ENCODE data around the gene IFNL2. TPM values are rescaled to one million over a fixed set of nuclear protein-coding genes. Genes with fewer than 3 reads are reported as not detected.
"Not testable (repeated sequence)": the region's sequence is repeated elsewhere in the genome, so short reads cannot be mapped to it uniquely, and the experiment has no call there.

The IFNL2 gene
- total RNA-seq, 1 donor from 2014 or later, result not detected

GRCh38 chr19:39308531-39309304, 40.5 kb downstream of the IFNL2 start:
- DNase-seq (no peak), ATAC-seq (no peak)
- intact Hi-C loops (cut with micrococcal nuclease), result no loop called here

DNA sequence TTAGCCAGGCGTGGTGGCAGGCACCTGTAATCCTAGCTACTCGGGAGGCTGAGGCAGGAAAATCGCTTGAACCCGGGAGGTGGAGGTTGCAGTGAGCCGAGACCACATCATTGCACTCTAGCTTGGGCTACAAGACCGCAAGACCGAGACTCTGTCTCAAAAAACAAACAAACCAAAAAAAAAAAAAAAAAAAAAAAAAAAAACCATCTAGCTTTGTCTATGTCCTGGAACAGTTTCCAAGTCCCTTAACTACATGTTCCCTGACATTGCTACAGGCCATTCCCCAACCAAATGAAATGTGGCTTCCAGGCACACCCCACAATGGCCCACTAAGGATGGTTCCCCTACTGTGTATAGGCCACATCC, 41.1 kb downstream of the IFNL2 start:
- not testable (repeated sequence) for ATAC-seq, DNase-seq

GRCh38 chr19:39310558-39311311, 42.5 kb downstream of the IFNL2 start:
- intact Hi-C loops (cut with micrococcal nuclease), result no loop called here
- ATAC-seq, result no peak

More for the DNA sequence above, 41.1 kb downstream of the IFNL2 start:
- intact Hi-C loops (cut with micrococcal nuclease), result not testable (repeated sequence)

DNA sequence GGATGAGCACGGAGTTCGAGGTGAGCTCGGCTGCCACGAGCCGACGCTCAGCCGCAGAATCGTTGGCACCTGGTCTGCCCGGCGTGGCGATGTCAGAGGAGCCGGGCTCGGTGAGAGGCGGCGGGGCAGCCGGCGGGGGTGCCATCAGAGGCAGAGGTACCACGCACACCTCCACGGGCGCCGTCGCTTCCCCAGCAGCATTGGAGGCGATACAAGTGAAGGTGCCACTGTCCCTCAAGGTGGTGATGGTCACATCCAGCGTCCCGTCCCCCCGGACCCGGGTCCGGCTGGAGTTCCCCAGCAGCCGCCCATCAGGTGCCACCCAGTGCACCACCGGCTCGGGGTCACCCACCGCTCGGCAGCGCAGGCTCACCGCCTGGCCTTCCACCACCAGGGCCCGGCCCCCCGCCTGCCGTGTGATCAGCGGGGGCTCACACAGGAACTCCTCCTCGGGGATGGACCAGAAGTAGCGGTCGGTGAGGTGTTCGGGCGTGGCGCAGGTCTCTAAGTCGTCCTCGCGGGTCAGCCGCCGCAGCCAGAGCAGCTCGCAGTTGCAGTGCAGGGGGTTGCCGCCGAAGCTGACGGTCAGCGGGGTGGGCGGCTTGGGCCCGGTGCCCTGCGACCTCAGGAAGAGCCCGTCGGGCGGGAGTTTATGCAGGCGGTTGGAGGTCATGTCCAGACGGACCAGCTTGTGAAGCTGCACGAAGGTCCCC, 46.0 kb downstream of the IFNL2 start:
- DNase-seq (no peak), ATAC-seq (no peak)
- intact Hi-C loops (cut with micrococcal nuclease), result no loop called here

More at GRCh38 chr19:39310558-39311311, 42.5 kb downstream of the IFNL2 start:
- no peak for DNase-seq

- DNase-seq, result no peak
- intact Hi-C loops (cut with micrococcal nuclease), result no loop called here
- no peak for ATAC-seq
Observed at GRCh38 chr19:39315933-39316332, 47.7 kb downstream of the IFNL2 start.

DNA sequence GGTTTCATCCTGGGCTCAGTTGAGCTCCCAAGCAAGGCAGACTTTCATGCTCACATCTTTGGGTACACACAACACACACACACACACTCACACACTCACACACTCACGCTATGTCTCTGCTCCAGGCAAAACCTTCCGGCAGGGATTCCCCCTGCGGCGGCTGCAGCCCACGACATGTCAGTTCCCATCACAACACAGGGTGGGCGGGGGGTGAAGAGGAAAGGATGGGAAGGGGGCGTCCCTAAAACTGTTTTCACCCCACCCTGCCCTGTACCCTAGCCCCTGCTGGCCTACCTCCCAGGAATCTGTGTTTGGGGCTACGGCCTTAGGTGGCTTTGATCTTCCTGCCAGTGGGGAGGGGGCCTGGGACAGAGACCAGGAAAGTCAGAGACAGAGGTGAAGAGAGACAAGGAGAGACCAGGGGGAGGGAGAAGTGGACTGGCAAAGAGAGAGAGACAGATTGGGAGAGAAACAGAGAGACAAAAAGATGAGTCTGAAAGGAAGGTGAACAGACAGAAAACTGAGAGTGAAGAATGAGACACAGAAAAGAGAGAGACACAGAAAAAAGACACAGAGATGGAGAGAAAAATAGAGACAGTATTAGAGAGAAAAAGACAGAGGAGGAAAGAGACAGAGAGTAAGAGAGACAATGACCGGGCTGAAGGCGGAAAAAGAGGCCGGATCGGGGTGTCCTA, 48.6 kb downstream of the IFNL2 start:
- intact Hi-C loops (cut with micrococcal nuclease), result no loop called here
- DNase-seq, result no peak
- ATAC-seq, result no peak

- no peak for ATAC-seq
- intact Hi-C loops (cut with micrococcal nuclease), result no loop called here
- no peak for DNase-seq
Observed at GRCh38 chr19:39317476-39317875, 49.3 kb downstream of the IFNL2 start.

DNA sequence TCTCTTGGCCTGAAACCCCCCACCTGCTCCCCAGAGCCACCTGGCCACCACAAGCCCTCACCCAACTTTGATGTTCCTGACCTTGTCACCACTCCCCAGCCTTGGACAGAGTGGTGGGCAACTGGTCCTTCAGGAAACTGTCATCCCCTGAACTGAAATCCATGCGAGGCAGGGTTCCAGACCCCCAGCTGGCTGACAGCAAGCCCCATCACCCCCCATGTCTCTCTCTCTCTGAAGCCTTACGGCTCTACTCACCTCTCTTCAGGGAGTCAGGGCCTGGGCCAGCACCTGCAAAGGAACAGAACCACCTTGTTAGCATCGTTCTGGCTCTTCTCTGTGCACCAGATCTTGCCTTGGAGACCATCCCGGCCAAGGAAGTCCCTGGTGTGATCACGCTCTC, 49.9 kb downstream of the IFNL2 start:
- intact Hi-C loops (cut with micrococcal nuclease), result no loop called here
- DNase-seq (no peak), ATAC-seq (no peak)

DNA sequence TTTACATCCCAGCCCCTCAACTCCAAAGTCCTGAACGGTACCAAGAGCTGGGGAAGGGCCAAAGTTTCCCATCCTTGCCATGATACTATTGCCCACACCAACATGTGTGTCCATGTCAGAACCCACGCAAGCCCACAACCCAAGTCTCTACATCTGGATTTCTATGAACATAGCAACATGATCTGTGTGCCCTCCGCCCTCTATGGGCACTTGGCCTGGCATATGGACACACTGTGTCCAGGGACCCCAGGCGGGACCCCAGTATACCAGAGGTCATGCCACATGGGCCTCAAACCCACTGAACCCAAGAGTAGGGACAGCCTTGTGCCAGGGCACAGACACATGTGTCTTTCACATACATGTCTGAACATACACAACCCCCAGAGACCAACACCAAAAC, 50.5 kb downstream of the IFNL2 start:
- ATAC-seq (no peak), DNase-seq (no peak)
- intact Hi-C loops (cut with micrococcal nuclease), result no loop called here

DNA sequence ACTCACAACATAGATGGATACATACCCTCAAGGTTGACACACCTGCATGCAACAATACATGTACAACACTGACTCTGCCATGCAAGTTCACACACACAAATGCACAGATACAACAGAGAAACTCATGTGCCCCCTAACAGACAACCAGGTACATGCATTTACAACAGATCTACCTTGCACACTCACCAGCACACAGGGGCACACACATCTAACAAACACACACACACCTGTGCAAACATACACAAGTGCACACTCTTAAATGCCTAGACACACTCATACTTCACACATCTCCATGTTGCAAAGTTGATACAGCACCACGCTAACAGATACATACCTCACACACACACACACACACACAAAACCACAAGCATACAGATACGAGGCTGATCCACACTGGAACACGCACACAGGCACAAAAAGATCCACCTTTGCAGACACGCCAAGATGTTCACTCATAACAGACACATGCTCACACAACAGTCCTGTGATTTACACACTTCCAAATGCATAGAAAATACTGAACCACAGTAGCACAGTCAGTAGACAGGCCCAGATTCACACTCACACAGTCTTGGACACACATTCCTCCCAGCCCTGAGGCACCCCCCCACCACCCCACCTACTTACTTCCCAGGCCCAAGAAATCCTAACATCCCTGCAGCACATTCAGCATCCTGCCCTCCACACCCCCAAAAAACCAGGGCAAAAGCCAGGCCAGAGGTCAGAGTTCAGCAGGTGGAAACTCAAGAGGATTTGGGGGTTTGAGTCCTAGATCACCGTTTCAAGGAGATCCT, 51.1 kb downstream of the IFNL2 start:
- no peak for ATAC-seq
- intact Hi-C loops (cut with micrococcal nuclease), result no loop called here
- no peak for DNase-seq

Other genes with a start within 250 kb of the IFNL2 start
- 9.7 TPM for gene FBXO27, start 235.8 kb upstream of the IFNL2 start, total RNA-seq
- gene ACP7, start 184.0 kb upstream of the IFNL2 start, total RNA-seq, result not detected
- 17.4 TPM for gene PAK4, start 142.6 kb upstream of the IFNL2 start, total RNA-seq
- gene NCCRP1, start 71.4 kb upstream of the IFNL2 start, total RNA-seq, result not detected
- gene SYCN, start 64.1 kb upstream of the IFNL2 start, total RNA-seq, result not detected
- gene IFNL3, start 23.4 kb upstream of the IFNL2 start, total RNA-seq, result not detected
- not detected for gene IFNL4, start 19.5 kb upstream of the IFNL2 start, total RNA-seq
- gene IFNL1, start 28.0 kb downstream of the IFNL2 start, total RNA-seq, result not detected
- 0.35 TPM for gene LRFN1, start 52.5 kb downstream of the IFNL2 start, total RNA-seq
- 18.5 TPM for gene GMFG, start 67.6 kb downstream of the IFNL2 start, total RNA-seq
- gene SAMD4B, start 74.0 kb downstream of the IFNL2 start, total RNA-seq, result 50.7 TPM
- 34.8 TPM for gene PAF1, start 122.7 kb downstream of the IFNL2 start, total RNA-seq
- 22.2 TPM for gene MED29, start 123.0 kb downstream of the IFNL2 start, total RNA-seq
- gene ZFP36, start 138.5 kb downstream of the IFNL2 start, total RNA-seq, result 53.0 TPM
- gene PLEKHG2, start 144.3 kb downstream of the IFNL2 start, total RNA-seq, result 11.6 TPM
- 1,154 TPM for gene RPS16, start 167.6 kb downstream of the IFNL2 start, total RNA-seq
- 85.8 TPM for gene SUPT5H, start 177.2 kb downstream of the IFNL2 start, total RNA-seq
- 75.3 TPM for gene TIMM50, start 212.4 kb downstream of the IFNL2 start, total RNA-seq
- gene DLL3, start 230.6 kb downstream of the IFNL2 start, total RNA-seq, result not detected
- not detected for gene SELENOV, start 246.7 kb downstream of the IFNL2 start, total RNA-seq